HepG2 (cell line): ENCODE data around the gene DNASE2. TPM values are rescaled to one million over a fixed set of nuclear protein-coding genes. Genes with fewer than 3 reads are reported as not detected.

ENCODE experiments used
- ARHGAP35 ChIP-seq: sonication (generic); formaldehyde crosslinking; IDR thresholded peaks from 2 replicates; pipeline ENCODE4 v1.9.0; 2022; ENCODE audit warnings: mild to moderate bottlenecking, inconsistent platforms, moderate library complexity, missing genetic modification reagents, borderline replicate concordance
- CBX1 ChIP-seq: IDR thresholded peaks from one replicate; pipeline ENCODE4 v1.6.1; 2016; ENCODE audit warnings: antibody characterized with exemption, low read depth
- GTF2F1 ChIP-seq: fragments of 150-350 bp; IDR thresholded peaks from 2 replicates; pipeline ENCODE4 v1.6.1; 2014; ENCODE audit warnings: low read length
- MED1 ChIP-seq: sonication (generic); formaldehyde crosslinking; IDR thresholded peaks from 2 replicates; pipeline ENCODE4 v1.4.0; 2020; ENCODE audit warnings: missing genetic modification reagents
- PRDM4 ChIP-seq: sonication (generic); formaldehyde crosslinking; IDR thresholded peaks from 2 replicates; pipeline ENCODE4 v1.9.0; 2021; ENCODE audit warnings: missing genetic modification reagents, borderline replicate concordance
- TFDP1 ChIP-seq: IDR thresholded peaks from 2 replicates; pipeline ENCODE4 v1.6.1; 2016; ENCODE audit warnings: missing compliant biosample characterization, missing genetic modification reagents, borderline replicate concordance
- YEATS2 ChIP-seq: sonication (generic); formaldehyde crosslinking; IDR thresholded peaks from 2 replicates; pipeline ENCODE4 v1.4.0; 2020; ENCODE audit warnings: missing genetic modification reagents, borderline replicate concordance
- YY1 ChIP-seq: IDR thresholded peaks from 2 replicates; pipeline ENCODE4 v1.6.1; 2011; ENCODE audit warnings: low read length, low read depth, moderate library complexity, mild to moderate bottlenecking; ENCODE audit not compliant: insufficient read depth, insufficient replicate concordance
- ZBTB49 ChIP-seq: sonication (generic); formaldehyde crosslinking; IDR thresholded peaks from 2 replicates; pipeline ENCODE4 v1.4.0; 2020; ENCODE audit warnings: missing genetic modification reagents, borderline replicate concordance
- ZNF224 ChIP-seq: sonication (generic); formaldehyde crosslinking; IDR thresholded peaks from 2 replicates; pipeline ENCODE4 v1.5.0; 2020; ENCODE audit warnings: mild to moderate bottlenecking, missing genetic modification reagents
- ZNF639 ChIP-seq: conservative IDR thresholded peaks from 2 replicates; pipeline ENCODE4 v1.6.1; 2018; ENCODE audit warnings: missing genetic modification reagents
- ZNF749 ChIP-seq: sonication (generic); formaldehyde crosslinking; IDR thresholded peaks from 2 replicates; pipeline ENCODE4 v1.8.0; 2022; ENCODE audit warnings: mild to moderate bottlenecking, missing genetic modification reagents, moderate library complexity, borderline replicate concordance
- ZSCAN29 ChIP-seq: sonication (generic); formaldehyde crosslinking; conservative IDR thresholded peaks from 2 replicates; pipeline ENCODE4 v1.4.0; 2020; ENCODE audit warnings: mild to moderate bottlenecking, missing genetic modification reagents
- ZSCAN9 ChIP-seq: IDR thresholded peaks from 2 replicates; pipeline ENCODE4 v1.6.1; 2016; ENCODE audit warnings: borderline replicate concordance
- polyA plus RNA-seq, 8 experiments: library from polyadenylated mRNA; depleted of rRNA in 3 of 8; stranded (reverse) in 7 of 8; unstranded in 1 of 8; fragments of >200 nt; fragmentation: Illumina TruSeq in 4 of 8; extraction: Trizol in 4 of 8; gene quantifications; 2 replicates each; pipeline versions ENCODE4 v1.2.1 to v1.2.3, GENCODE V29; 2011 to 2016; ENCODE audit warnings: low read depth in 4 of 8, missing spikeins in 1 of 8, mixed read lengths in 1 of 8; ENCODE audit not compliant: insufficient read depth in 1 of 8
- total RNA-seq, 5 experiments: library from RNA; depleted of rRNA; stranded (reverse); fragments of >200 nt; fragmentation: Illumina TruSeq; extraction: Trizol; gene quantifications; 2 replicates each; pipeline ENCODE4 v1.2.3, GENCODE V29; 2016; ENCODE audit warnings: low read depth in 1 of 5
- TF ChIP-seq, protein P1 (sequence below): IDR thresholded peaks from 2 replicates; pipeline ENCODE4 v1.6.1; 2016; ENCODE audit warnings: low read depth
- TF ChIP-seq, protein P2 (sequence below): sonication (generic); formaldehyde crosslinking; conservative IDR thresholded peaks from 2 replicates; pipeline ENCODE4 v1.4.0; 2020; ENCODE audit warnings: missing genetic modification reagents

DNASE2 gene
- total and polyA plus RNA-seq, 2 of the 13 experiments (the other 11 are each of a cell fraction or from before 2014, with no cell fraction given): 7.5 to 16.2 TPM

GRCh38 chr19:12890787-12891552 lies 9.7 kb upstream of the DNASE2 start, which contains the start of gene GCDH (continued):
- TF ChIP-seq MED1 (CRISPR knock-in tag) (no peak), ZSCAN29 (CRISPR knock-in tag) (peak; percentile 53; the same call in 1 of the 2 replicates), ZBTB49 (CRISPR knock-in tag) (no peak), ZSCAN9 (CRISPR knock-in tag) (peak; percentile 65), GTF2F1 (no peak), ZNF224 (CRISPR knock-in tag) (peak; percentile 72), YY1 (no peak), PRDM4 (CRISPR knock-in tag) (no peak), CBX1 (no peak), YEATS2 (CRISPR knock-in tag) (peak; percentile 71), ZNF749 (peak; percentile 20; the same call in 1 of the 2 replicates), TFDP1 (CRISPR knock-in tag) (peak; percentile 61; the same call in 1 of the 2 replicates), ZNF639 (CRISPR knock-in tag) (no peak; the same call in 1 of the 2 replicates), ARHGAP35 (CRISPR knock-in tag) (peak; percentile 56; the same call in 1 of the 2 replicates)
- TF ChIP-seq, protein P1, sequence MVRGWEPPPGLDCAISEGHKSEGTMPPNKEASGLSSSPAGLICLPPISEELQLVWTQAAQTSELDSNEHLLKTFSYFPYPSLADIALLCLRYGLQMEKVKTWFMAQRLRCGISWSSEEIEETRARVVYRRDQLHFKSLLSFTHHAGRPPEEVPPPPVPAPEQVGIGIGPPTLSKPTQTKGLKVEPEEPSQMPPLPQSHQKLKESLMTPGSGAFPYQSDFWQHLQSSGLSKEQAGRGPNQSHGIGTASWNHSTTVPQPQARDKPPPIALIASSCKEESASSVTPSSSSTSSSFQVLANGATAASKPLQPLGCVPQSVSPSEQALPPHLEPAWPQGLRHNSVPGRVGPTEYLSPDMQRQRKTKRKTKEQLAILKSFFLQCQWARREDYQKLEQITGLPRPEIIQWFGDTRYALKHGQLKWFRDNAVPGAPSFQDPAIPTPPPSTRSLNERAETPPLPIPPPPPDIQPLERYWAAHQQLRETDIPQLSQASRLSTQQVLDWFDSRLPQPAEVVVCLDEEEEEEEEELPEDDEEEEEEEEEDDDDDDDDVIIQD: no peak
- TF ChIP-seq, protein P2, sequence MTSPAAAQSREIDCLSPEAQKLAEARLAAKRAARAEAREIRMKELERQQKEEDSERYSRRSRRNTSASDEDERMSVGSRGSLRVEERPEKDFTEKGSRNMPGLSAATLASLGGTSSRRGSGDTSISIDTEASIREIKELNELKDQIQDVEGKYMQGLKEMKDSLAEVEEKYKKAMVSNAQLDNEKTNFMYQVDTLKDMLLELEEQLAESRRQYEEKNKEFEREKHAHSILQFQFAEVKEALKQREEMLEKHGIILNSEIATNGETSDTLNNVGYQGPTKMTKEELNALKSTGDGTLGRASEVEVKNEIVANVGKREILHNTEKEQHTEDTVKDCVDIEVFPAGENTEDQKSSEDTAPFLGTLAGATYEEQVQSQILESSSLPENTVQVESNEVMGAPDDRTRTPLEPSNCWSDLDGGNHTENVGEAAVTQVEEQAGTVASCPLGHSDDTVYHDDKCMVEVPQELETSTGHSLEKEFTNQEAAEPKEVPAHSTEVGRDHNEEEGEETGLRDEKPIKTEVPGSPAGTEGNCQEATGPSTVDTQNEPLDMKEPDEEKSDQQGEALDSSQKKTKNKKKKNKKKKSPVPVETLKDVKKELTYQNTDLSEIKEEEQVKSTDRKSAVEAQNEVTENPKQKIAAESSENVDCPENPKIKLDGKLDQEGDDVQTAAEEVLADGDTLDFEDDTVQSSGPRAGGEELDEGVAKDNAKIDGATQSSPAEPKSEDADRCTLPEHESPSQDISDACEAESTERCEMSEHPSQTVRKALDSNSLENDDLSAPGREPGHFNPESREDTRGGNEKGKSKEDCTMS (CRISPR knock-in tag): no peak
